ENCODE measurements around the gene UCK2. TPM values are rescaled to one million over a fixed set of nuclear protein-coding genes. Genes with fewer than 3 reads are reported as not detected.

The UCK2 gene
- total and polyA plus RNA-seq, 2 experiments from 2014 or later: 101 to 149 TPM

- no peak overlapping the region for H2AFZ ChIP-seq
- peak overlapping the region; percentile 39; the same call in 1 of the 2 replicates for H3K27ac ChIP-seq (ENCODE audit: low read depth)
- Mint-ChIP-seq H3K36me3 (ENCODE audit: low read depth) (peaks cover 5% of the 10 kb centered on the region), H3K9me3 (no peaks in the 10 kb centered on the region), H3K4me3 (peak overlapping the region; percentile 31), H3K4me1 (peaks cover 81% of the 10 kb centered on the region), H3K27ac (peak overlapping the region; percentile 59), H3K27me3 (ENCODE audit: insufficient read depth, low read depth, poor library complexity) (peaks cover 12% of the 10 kb centered on the region)
- peaks cover 100% of the 10 kb centered on the region for H3K79me2 ChIP-seq (replicated peaks; ENCODE audit: insufficient read depth)
- no peak; the same call in 2 of the 3 replicates for ATAC-seq
- H4K20me1 ChIP-seq (replicated peaks; ENCODE audit: insufficient read depth): peaks cover 87% of the 10 kb centered on the region
- H3F3A ChIP-seq (replicated peaks; ENCODE audit: low read depth): no peaks in the 10 kb centered on the region
- H3K4me1 ChIP-seq (ENCODE audit: insufficient read depth): peaks cover 85% of the 10 kb centered on the region
- no peaks in the 10 kb centered on the region for H3K36me3 ChIP-seq (ENCODE audit: insufficient read depth)
- H3K4me3 ChIP-seq: peak overlapping the region; percentile 39; the same call in 1 of the 2 replicates
- no peaks in the 10 kb centered on the region for H3K9me2 ChIP-seq (ENCODE audit: insufficient read depth)
- TF ChIP-seq CREB1 (CRISPR knock-in tag; IDR thresholded peaks at IDR 0.05; ENCODE audit: low read depth) (no peak), ZNF462 (CRISPR knock-in tag; IDR thresholded peaks at IDR 0.05) (no peak), ZNF114 (CRISPR knock-in tag; IDR thresholded peaks at IDR 0.05) (no peak), EZH2 (IDR thresholded peaks at IDR 0.05; ENCODE audit: low read depth, unreplicated experiment) (no peak), REST (IDR thresholded peaks at IDR 0.05; ENCODE audit: unreplicated experiment) (no peak), ETS1 (IDR thresholded peaks at IDR 0.05) (no peak), NANOG (IDR thresholded peaks at IDR 0.05; ENCODE audit: borderline replicate concordance) (no peak), EZH2phosphoT487 (IDR thresholded peaks at IDR 0.05; ENCODE audit: unreplicated experiment) (no peak), CTCF (conservative IDR thresholded peaks at IDR 0.05; ENCODE audit: low read depth in 2 of 2) (no peak), STAT1 (IDR thresholded peaks at IDR 0.05; ENCODE audit: unreplicated experiment) (no peak), ZNF331 (CRISPR knock-in tag; IDR thresholded peaks at IDR 0.05; ENCODE audit: low read depth) (no peak), JUNB (IDR thresholded peaks at IDR 0.05; ENCODE audit: unreplicated experiment) (no peak), POLR2AphosphoS5 (IDR thresholded peaks at IDR 0.05; ENCODE audit: low read depth) (no peak)
- H3K27me3 ChIP-seq (ENCODE audit: insufficient read depth): no peaks in the 10 kb centered on the region
- H3K4me2 ChIP-seq: peak overlapping the region; percentile 74
- no peak for DNase-seq (ENCODE audit: low spot score)
Observed at GRCh38 chr1:165855010-165855838, 27.8 kb downstream of the UCK2 start.
